NCI-H748 treated with DMSO at 0.1 percent for 48 hours (cell line): ENCODE measurements around the gene JCHAIN.

ENCODE experiments used
- DNase-seq: peaks from one replicate; lab custom pipeline; 2025; lab: John Stamatoyannopoulos, UW

JCHAIN gene

DNA sequence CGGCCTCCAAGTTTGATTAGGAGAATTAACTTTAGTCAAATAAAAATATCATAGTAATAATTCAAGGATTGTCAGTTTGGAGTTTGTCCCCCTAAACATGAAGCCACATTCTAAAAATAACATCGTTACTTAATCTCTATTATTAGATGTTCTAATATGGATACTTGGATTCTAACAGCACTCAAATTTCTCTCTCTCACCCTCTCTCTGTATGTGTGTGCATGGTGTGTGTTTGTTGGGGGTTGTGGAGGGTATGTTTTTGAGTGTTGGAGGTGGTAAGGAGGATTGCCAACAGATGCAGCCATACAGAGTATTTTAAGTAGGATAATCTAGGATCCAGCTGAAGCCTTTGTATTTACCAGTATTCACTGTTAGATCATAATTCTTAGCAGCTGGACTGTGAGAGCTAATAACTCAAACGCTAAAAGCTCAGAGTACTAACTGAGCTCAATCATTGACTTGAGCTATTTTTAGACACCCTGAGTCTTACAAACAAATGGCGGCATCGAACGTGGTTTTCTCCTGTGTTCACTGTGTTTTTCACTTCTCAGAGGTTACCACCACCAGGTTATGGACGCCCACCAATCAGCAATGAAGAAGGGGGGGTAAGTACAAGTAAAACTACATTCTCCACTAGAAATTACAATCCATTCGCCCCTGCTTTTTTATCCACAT lies 28.9 kb downstream of the JCHAIN start:
- no peak for DNase-seq

DNA sequence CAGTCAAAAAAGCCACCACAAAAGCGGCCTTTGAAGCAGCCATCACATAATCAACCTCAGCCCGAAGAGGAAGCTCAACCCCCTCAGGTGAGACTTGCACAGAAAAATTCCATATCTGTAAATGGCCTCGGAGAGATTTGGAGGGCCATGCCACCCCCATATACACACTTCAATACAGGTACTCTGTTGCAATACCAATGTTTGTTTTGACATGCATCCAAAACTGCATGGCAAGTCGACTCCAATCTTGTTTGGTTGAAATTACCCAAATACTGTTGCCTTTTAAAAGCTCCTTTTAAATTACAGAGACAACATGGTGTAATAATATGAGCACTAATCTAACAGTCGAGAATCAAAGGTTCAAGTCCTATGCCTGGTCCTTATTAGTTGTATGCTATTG lies 31.8 kb downstream of the JCHAIN start:
- DNase-seq: no peak

DNA sequence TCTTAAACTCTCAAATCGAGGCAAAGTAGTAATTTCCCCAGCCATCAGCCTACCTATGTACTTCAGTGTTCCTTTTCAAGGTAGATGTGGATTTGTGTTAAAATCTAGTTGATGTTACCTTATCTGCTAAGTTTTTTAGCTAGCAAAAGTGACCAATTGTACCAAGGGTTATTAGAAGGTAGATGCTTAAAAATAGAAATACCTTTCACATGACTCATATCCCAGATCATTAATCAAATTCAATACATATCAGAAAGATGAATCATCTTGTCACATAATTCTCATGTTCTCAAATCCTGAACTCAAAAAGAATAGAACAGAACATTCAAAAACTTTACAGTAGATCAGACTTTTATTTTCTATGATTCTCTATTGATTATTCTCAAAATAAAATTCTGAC lies 34.3 kb downstream of the JCHAIN start:
- DNase-seq: no peak

DNA sequence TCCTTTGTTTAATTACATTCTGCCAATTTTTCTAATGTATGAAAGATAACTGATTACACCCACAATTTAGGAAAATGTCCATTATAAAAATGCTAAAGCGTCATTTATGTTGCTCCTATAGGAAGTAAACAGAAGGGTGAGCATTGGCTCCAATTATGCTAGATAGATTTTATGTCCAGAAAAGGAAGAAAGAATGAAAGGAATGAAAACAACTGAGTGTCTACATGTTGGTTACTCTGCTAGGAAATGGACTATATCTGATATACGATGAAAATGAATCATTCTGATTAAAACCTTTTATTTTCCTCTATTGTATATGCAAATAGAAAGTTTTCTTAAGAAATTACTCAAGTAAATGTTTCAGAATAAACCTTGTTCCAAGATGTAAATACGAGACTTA lies 36.1 kb downstream of the JCHAIN start:
- DNase-seq: no peak

DNA sequence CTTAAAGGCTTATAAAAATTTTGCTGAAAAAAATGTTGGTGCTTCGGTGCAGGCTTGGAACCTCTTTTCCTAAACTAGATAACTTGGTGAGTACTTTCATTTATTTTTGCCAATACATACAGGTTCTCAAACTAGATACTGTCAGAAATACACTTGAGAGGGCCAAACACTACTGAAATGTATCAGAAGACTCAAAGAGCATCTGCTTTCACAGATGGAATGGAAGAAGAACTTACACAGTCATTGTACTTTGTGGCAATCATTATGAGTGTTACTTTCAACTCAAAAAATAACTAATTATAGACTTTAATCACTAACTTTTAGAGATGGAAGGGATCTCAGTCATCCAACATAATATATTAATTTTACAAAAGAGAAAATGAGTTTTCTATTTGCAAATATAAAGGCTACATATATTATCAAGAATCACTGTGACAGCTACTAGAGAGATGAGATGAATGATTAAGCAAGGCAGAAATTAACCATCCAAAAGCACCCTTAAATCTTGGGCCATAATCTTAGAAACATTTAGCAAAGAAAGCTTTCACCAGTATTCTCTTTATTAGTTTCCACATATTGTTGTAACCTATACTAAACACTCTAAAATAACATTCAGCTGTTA lies 36.7 kb downstream of the JCHAIN start:
- DNase-seq: no peak

DNA sequence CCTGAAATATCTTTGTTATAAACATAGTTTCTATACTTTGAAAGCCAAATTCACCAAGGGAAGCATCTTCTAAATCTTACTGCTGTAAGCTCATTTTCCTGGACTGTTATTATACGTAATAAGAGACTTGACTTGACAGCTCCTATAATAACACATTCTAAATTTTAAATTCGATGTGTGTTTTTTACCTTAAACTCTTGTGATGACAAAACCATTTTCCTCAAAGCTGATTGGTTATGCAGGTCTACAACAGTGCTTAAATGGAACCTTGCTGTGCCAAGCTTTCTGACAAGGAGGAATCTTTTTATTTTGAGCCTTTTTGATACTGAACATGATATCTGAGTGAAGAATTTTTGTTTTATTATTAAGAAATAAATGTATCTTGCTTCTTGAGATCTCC lies 37.9 kb downstream of the JCHAIN start, which contains the start of gene ENAM:
ENAM (plus strand) TSS at position 301 of the 400 bp plus-strand sequence. CDS start 757 bp downstream, outside the sequence.
- no peak for DNase-seq

DNA sequence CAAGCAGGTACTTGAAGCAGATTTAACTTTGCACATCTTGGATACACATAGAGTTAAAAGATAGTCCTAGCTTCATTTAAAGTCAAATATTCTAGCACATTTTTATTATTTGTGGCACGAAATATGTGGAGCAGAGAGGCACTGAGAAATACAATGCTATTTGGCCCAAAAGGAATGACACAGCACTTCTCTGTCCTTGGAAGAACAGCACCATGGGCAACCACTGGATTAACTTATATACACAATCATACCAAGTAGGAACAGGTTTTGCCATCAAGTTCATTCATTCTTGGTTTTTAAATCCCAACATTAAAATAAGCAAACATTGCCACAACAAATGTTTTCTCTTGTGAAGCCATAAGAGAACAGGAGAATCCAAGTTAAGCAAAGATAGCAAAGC lies 38.7 kb downstream of the JCHAIN start:
- no peak for DNase-seq

DNA sequence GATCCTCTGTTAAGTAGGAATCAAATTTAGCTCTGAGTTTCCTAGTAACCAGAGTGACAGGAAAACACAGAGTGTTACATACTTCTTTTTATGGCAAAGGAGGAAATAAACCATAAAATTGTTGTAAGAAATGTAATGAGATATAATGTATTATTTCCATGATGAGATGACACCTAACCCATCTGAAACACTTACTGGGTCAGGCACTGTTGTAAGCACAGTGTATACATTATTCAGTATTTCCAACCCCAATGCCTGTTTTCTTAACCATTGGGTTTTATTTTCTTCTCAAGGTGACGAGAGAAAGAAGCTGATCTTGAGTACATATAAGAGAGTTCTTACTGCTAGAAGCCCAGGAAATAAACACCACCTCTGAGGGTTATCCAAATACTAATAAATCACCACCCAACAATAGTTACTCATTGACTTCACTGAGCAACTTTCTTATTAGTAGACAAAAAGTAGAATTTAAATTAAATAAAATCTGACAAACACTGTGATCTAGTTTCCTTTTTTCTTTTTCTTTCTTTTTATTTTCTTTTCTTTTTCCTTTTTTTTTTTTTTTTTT lies 42.0 kb downstream of the JCHAIN start:
- DNase-seq: no peak

DNA sequence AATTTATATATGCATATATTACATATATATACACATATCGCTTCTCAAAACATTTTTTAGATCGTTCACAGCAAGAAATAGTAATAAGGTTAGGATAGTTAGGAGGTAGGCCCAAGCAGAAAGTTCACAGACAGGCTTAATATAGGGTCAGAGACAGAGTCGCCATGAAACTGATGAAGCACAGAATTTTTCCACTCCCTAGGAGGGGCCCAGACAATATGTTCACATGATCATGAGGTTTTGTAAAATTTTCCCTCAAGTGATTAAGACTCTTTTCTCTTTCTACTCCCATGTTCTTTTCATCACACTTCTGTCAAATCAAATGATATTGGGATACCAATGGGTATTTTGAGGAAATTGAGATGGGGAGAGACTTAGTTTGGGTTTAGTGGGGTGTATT lies 43.0 kb downstream of the JCHAIN start:
- DNase-seq: no peak

DNA sequence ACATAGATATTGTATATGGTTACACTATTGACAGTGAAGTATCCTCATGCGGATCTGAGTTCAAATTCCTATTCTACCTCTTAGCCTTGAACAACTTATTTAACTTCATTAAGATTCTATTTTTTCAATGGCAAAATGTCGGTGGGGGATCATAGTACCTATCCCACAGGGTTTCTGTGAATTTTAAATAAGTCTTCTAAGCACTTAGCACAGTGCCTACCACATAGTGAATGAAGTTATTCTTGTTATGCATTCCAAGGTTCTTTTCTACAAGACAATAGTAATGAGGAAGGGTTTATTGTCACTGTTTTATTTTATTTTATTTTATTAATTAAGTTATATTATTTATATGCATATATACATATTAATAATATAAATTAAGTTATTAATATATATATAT lies 46.5 kb downstream of the JCHAIN start:
- no peak for DNase-seq

DNA sequence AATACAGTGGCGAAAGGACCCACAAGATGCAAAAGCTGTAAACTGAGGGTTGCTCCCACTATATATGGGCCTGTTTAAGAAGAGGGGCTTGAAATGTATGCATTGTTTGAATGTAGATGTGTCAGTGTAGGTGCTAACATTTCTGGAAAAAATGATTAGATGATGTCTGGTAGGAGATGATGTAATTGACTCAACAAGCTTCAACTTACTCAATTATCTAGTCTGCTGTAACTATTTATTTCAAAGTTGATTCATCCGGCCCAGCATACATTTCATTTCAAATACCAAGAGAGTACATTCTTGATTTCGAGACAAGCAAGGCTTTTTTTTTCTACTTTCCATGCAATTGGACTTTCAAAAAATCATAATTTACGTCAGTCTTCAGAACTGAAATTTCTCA lies 47.0 kb downstream of the JCHAIN start:
- DNase-seq: no peak

DNA sequence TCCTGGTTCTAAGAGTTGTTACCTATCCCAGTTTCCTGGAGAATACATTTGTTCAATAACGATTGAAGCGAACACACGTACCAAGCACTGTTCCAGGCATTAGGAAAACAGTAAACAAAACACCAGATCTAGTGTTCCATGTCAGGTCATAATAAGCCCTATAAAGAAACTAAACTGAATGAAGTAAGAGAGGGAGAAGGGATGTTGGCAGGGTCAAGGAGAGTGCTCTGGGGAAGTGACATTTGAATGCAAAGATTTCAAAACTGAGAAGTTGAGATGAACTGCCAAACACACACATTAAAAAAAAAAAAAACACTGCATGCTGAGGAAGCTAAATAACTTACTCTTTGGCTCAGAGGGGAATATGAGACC lies 52.1 kb downstream of the JCHAIN start:
- DNase-seq: no peak

DNA sequence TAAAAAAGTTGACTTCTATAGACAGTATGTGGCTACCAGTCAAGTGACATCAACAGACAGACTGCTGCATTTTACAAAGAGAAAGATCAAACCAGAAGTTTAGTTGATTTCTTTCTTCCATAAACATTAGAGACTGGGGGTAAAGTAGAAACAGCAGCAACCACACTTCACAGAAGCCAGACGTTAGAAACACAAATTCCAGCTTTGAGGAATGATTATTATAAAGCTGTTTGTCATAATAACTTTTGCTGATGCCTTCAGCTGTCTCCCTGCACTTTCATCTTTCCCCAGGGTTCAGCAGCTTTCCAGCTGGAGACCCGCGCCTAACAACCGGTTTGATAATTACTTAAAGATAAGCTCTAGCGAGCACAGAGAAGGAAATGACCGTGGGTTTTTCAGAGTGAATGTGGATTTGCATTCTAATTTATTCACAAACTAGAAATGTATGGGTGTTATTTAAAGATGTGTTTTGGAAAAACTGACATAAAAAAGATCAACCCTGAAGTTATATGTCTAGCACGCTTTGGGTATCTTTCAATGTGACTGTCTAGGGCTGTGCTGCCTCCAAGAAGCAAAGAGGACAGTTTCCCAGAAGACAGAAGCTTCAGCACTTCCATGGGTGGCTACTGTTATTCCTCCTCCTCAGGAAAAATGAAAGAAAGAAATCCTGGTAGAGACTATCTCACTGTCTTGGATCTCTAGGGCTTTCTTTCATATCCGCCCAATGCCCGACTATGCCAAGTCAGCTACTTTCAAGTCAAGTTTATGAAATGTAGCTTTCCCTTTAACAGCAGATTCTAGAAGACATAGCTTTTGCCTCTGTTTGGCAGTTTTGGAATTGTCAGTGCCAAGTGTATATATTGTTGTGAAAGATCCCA lies 52.8 kb downstream of the JCHAIN start:
- no peak for DNase-seq

DNA sequence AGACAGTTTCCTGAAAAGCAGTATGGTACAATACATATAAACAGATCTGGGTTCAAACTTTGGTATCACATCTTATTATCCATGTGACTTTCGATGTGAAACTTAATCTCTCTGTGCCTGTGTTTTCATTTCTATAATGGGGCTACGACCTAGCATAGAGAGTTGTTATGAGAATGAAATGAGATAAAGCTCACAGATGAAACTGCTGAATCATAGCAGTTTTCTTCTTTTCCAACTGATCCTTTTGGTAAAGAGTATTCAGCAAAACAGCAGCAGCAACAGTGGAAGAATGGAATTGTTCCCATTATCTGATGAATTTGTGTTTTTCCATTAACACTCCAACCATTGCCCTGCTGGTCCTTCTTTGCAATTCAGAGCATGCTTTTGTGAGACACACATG lies 58.0 kb downstream of the JCHAIN start:
- no peak for DNase-seq

DNA sequence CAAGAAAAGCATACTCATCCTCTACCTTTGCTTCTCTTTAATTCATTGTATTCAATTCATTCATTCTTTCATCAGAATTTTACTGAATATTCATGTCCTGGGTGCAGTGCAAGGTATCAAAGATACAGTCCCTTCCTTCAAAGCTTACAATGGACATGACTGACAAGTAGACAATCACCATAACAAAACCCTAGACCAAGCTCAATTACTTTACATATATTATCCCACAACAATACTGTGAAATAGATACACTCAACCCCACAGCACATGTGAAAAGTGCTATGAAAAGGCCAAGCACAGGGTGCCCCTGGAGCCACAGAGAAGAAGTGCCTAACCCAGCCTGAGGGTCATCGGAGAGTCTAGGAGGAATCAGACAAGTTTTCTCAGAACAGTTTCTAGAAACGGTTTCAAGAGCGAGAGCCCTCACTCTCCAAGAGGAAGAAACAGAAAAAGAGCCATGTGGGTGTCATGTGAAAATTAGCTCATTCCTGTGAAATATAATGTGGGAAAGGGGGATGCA lies 58.9 kb downstream of the JCHAIN start:
- DNase-seq: no peak

DNA sequence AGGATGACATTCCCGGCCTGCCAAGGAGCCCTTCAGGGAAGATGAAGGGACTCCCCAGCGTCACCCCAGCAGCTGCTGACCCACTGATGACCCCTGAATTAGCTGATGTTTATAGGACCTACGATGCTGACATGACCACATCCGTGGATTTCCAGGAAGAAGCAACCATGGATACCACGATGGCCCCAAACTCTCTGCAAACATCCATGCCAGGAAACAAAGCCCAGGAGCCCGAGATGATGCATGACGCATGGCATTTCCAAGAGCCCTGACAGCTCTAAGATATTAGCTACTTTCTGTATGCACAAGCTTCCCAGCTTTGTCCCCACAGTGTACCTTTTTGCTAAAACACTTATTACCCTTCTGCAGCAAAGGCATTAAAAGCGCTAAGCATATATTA lies 59.8 kb downstream of the JCHAIN start:
- DNase-seq: no peak
